ENCODE data around the gene CNTN4.

The CNTN4 gene

DNA sequence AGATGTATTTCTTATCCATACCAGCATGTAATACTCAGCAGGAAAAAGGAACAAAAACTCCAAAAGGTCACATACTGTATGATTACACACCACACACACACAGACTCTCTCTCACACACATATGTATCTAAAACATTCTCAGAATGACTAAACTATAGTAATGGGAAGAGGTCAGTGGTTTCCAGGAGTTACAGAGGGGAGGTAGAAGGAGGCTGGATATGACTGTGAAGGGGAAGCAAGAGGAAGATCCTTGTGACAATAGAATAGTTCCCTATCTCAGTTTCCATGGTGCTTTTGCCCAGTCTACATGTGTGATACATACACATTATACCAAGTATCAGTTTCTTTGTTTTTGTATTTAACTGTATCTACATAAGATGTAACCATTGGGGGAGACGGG lies 821.4 kb downstream of the CNTN4 start:
- H3K36me3 ChIP-seq (replicated peaks), result no peaks in the 10 kb centered on the region
- DNase-seq, result no peak
- in situ Hi-C loops (cut with HindIII; ENCODE audit: low pct_ligation_motif_present, low sequenced_read_pairs), result no loop called here

DNA sequence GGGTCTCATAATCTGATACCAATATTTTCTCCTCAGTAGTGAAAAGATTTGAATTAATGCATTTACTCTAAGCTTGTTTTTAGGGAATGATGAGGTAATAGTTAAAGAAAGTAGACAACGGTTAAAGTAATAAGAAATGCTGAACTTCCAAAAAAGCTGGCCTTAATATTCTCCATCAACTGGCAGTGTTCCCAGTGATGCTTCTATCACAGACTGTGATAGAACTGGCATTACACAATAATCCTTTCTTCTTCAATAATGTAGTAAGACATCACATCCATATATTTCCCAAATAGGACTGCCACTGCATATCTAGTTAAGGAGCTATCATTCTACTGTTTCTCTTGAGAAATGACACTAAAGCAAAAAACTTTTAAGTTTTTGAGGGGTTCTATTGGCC lies 822.8 kb downstream of the CNTN4 start:
- no peaks in the 10 kb centered on the region for H3K27me3 ChIP-seq (replicated peaks)
- DNase-seq, result no peak
- in situ Hi-C loops (cut with HindIII; ENCODE audit: low pct_ligation_motif_present, low sequenced_read_pairs), result no loop called here
- no peaks in the 10 kb centered on the region for H3K36me3 ChIP-seq (replicated peaks)
- no peak overlapping the region for H3K27ac ChIP-seq
- no peak overlapping the region for H3K4me3 ChIP-seq (ENCODE audit: low read depth, low read length)
- TF ChIP-seq, protein P1, sequence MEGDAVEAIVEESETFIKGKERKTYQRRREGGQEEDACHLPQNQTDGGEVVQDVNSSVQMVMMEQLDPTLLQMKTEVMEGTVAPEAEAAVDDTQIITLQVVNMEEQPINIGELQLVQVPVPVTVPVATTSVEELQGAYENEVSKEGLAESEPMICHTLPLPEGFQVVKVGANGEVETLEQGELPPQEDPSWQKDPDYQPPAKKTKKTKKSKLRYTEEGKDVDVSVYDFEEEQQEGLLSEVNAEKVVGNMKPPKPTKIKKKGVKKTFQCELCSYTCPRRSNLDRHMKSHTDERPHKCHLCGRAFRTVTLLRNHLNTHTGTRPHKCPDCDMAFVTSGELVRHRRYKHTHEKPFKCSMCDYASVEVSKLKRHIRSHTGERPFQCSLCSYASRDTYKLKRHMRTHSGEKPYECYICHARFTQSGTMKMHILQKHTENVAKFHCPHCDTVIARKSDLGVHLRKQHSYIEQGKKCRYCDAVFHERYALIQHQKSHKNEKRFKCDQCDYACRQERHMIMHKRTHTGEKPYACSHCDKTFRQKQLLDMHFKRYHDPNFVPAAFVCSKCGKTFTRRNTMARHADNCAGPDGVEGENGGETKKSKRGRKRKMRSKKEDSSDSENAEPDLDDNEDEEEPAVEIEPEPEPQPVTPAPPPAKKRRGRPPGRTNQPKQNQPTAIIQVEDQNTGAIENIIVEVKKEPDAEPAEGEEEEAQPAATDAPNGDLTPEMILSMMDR (IDR thresholded peaks at IDR 0.05; ENCODE audit: low read depth, low read length, missing control alignments), result no peak

More for the DNA sequence above, 821.4 kb downstream of the CNTN4 start:
- TF ChIP-seq, protein P1 (IDR thresholded peaks at IDR 0.05; ENCODE audit: low read depth, low read length, missing control alignments), result no peak
- H3K27ac ChIP-seq, result no peak overlapping the region
- H3K27me3 ChIP-seq (replicated peaks), result no peaks in the 10 kb centered on the region
- H3K4me3 ChIP-seq (ENCODE audit: low read depth, low read length), result no peak overlapping the region

DNA sequence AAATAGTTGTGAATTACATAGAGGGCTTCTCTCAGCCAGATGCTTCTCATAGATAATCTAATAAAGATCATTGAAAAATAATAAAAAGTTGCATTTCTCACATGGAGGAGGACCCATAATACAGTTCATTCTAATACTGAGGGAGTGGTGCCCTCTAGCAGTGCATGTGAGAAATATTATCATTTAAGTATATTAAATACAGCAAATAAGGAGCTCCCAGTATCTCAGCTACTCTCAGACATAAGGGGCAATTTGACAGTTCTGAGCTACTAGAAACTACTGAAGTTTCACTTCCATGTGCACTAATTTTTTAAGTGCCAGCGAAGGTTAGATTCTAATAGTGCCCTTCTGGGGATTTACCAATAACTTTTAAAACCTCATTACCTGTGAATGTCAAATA lies 823.2 kb downstream of the CNTN4 start:
- in situ Hi-C loops (cut with HindIII; ENCODE audit: low pct_ligation_motif_present, low sequenced_read_pairs), result no loop called here
- TF ChIP-seq, protein P1 (IDR thresholded peaks at IDR 0.05; ENCODE audit: low read depth, low read length, missing control alignments), result no peak
- no peak for DNase-seq

DNA sequence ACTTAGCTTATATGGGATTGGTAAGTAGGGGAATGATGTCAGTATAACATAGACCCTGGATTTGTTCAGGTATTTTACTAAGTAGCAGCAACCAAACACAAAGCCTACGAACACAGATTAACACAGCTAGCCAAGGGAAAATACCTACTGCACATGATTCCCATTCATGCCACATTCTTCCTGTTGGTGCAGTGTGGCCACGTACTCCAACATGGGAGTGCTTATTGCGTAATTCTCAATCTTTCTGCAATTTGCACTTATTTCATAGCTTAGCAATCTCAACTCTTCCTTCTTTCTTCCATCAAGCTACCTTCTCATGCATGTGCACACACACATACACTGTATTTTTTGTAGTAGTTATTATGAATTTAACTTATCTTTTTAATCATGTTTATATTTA lies 824.7 kb downstream of the CNTN4 start:
- no peaks in the 10 kb centered on the region for H3K27me3 ChIP-seq (replicated peaks)
- H3K36me3 ChIP-seq (replicated peaks), result no peaks in the 10 kb centered on the region
- no peak for DNase-seq
- no peak overlapping the region for H3K27ac ChIP-seq
- TF ChIP-seq, protein P1 (IDR thresholded peaks at IDR 0.05; ENCODE audit: low read depth, low read length, missing control alignments), result no peak
- no peak overlapping the region for H3K4me3 ChIP-seq (ENCODE audit: low read depth, low read length)
- in situ Hi-C loops (cut with HindIII; ENCODE audit: low pct_ligation_motif_present, low sequenced_read_pairs), result no loop called here

More for the DNA sequence above, 823.2 kb downstream of the CNTN4 start:
- Histone ChIP-seq H3K36me3 (replicated peaks) (no peaks in the 10 kb centered on the region), H3K27me3 (replicated peaks) (no peaks in the 10 kb centered on the region), H3K27ac (no peak overlapping the region), H3K4me3 (ENCODE audit: low read depth, low read length) (no peak overlapping the region)

DNA sequence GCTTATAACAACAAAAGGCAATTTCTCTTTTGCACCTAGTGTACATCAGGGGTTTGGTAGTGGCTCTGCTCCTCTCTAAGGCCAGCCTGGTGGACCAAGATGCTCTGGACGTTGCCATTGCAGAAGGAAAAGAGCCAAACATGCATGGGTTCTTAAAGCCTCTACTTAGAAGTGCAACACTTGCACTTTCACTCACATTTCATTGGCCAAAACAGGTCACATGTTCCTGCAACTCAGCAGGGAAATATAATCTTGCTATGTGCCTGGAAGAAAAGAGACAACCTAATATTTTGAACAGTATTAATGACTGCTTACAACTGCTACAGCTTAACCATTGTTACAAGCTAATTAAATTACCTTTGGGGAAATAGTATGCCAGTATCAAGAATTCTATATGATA lies 828.6 kb downstream of the CNTN4 start:
- in situ Hi-C loops (cut with HindIII; ENCODE audit: low pct_ligation_motif_present, low sequenced_read_pairs), result no loop called here

DNA sequence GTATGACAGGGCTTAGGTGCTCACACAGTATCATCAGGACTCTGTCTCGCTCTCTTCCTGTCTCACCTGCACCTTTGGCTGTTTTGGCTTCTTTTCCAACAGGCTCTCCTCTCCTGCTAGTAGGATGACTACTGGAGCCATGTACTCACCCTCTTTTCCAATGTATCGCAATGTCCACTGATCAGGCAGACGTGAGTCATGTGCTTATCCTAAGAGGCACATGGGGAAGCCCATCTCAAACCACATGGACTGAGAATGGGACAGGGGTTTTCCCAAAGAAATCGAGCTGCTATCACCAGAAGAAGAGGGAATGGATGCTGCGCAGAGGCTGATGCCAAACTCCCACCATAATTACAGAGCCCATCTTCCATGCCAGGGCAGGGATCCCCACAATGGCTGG lies 830.9 kb downstream of the CNTN4 start:
- TF ChIP-seq, protein P1 (IDR thresholded peaks at IDR 0.05; ENCODE audit: low read depth, low read length, missing control alignments), result no peak
- Histone ChIP-seq H3K36me3 (replicated peaks) (no peaks in the 10 kb centered on the region), H3K27ac (no peak overlapping the region), H3K27me3 (replicated peaks) (no peaks in the 10 kb centered on the region), H3K4me3 (ENCODE audit: low read depth, low read length) (no peak overlapping the region)
- in situ Hi-C loops (cut with HindIII; ENCODE audit: low pct_ligation_motif_present, low sequenced_read_pairs), result no loop called here
- DNase-seq, result no peak

More for the DNA sequence above, 828.6 kb downstream of the CNTN4 start:
- TF ChIP-seq, protein P1 (IDR thresholded peaks at IDR 0.05; ENCODE audit: low read depth, low read length, missing control alignments), result no peak
- Histone ChIP-seq H3K4me3 (ENCODE audit: low read depth, low read length) (no peak overlapping the region), H3K27me3 (replicated peaks) (no peaks in the 10 kb centered on the region), H3K27ac (no peak overlapping the region), H3K36me3 (replicated peaks) (no peaks in the 10 kb centered on the region)
- DNase-seq, result no peak

All from brain microvascular endothelial cell (primary cell).